Heart left ventricle (tissue), 16 donors: ENCODE measurements around the gene MORN5. TPM values are rescaled to one million over a fixed set of nuclear protein-coding genes. Genes with fewer than 3 reads are reported as not detected.

Experiments used
- ATAC-seq, 4 donors: fragments of 200-7000 bp; cut with Tn5 transposase; one replicate each; pipeline ENCODE4 v1.9.1; 2020 to 2022; ENCODE audit warnings: moderate library complexity in 4 of 4, mild to moderate bottlenecking in 3 of 4, moderate number of reproducible peaks in 1 of 4
- DNase-seq, 5 donors: peaks; one replicate each; pipeline ENCODE4 v3.0.0-alpha.2; 2020
- H3K27ac ChIP-seq, 12 donors: fragments of 200-600 bp; sonication (generic) in 4 of 12; one replicate each; pipeline versions ENCODE4 v1.5.0 to v1.8.0; 2016 to 2022; ENCODE audit warnings: mild to moderate bottlenecking in 2 of 12
- H3K27me3 ChIP-seq, 9 donors: fragments of 200-600 bp; sonication (generic) in 2 of 9; one replicate each; pipeline versions ENCODE4 v1.5.1 to v1.8.0; 2016 to 2022; ENCODE audit warnings: mild to moderate bottlenecking in 3 of 9
- H3K36me3 ChIP-seq, 9 donors: fragments of 200-600 bp; sonication (generic) in 2 of 9; one replicate each; pipeline versions ENCODE4 v1.5.0 to v1.8.0; 2018 to 2022; ENCODE audit warnings: mild to moderate bottlenecking in 2 of 9
- H3K4me1 ChIP-seq, 12 donors: fragments of 200-600 bp; sonication (generic) in 4 of 12; one replicate each; pipeline versions ENCODE4 v1.5.0 to v1.8.0; 2016 to 2022; ENCODE audit warnings: mild to moderate bottlenecking in 3 of 12
- H3K4me3 ChIP-seq, 12 donors: fragments of 200-600 bp; sonication (generic) in 4 of 12; one replicate each; pipeline versions ENCODE4 v1.5.0 to v1.8.0; 2017 to 2022; ENCODE audit warnings: mild to moderate bottlenecking in 9 of 12, moderate library complexity in 4 of 12
- H3K9me3 ChIP-seq, 12 donors: fragments of 200-600 bp; sonication (generic) in 4 of 12; one replicate each; pipeline versions ENCODE4 v1.5.0 to v1.8.0; 2016 to 2022; ENCODE audit warnings: mild to moderate bottlenecking in 1 of 12
- POLR2A ChIP-seq, 2 donors: fragments of 450-650 bp; IDR thresholded peaks; one replicate each; pipeline ENCODE4 v1.6.1; 2017; ENCODE audit warnings: antibody characterized with exemption in 2 of 2, mild to moderate bottlenecking in 2 of 2, moderate library complexity in 2 of 2
- WGBS, 4 donors: extraction: QIAGEN DNeasy Blood & Tissue Kit in 2 of 4; methylation state at CpG; one replicate each; pipeline versions ENCODE4 v1.1.5 to v1.1.7; 2013 to 2018; 5-methylcytosine and 5-hydroxymethylcytosine counted together
- intact Hi-C, 10 donors: fragments of 100-400 bp; cut with DNase I; formaldehyde crosslinking; loops; one replicate each; pipeline versions ENCODE4 v1.11.1 to v1.14.2; 2022
- polyA plus RNA-seq, 2 donors: library from polyadenylated mRNA; stranded (reverse); fragments of 200-250 nt; gene quantifications; one replicate each; pipeline ENCODE4 v1.2.3, GENCODE V29; 2013
- total RNA-seq, 9 donors: library from RNA; depleted of rRNA in 2 of 9; stranded (reverse); fragments of >200 nt in 2 of 9; fragmentation: NEBNext Ultra II Directional in 3 of 9; extraction: Animal tissue kit (Norgen Biotek cat#: 25700) in 3 of 9; gene quantifications; one replicate each; pipeline versions ENCODE4 v1.1.0 to v1.2.4, GENCODE V29; 2016 to 2023
- TF ChIP-seq, protein P1 (sequence below), 12 donors: fragments of 200-600 bp; sonication (generic) in 4 of 12; IDR thresholded peaks; one replicate each; pipeline versions ENCODE4 v1.5.0 to v1.8.0; 2018 to 2022; ENCODE audit warnings: antibody characterized with exemption in 12 of 12, mild to moderate bottlenecking in 5 of 12
- donor health status: ischemic (EF 13 %, LVEDD 7.1; RV severe dilation, severe dysfunction).
- donor health status: healthy with polysubstance abuse.
- donor health status: DM: no; HTN: yes; CAD: no.
- donor health status: DM: no; HTN: no; CAD: no.
- donor health status: ischemic (EF 25% LVEDD 6.9; RV normal size, moderate dysfunction).
- donor health status: ischemic (EF 25% LVEDD 5.7; RV mildly dilated, moderate dysfunction).
- donor health status: healthy.
- donor health status: DM: yes; HTN: yes; CAD: no.
- donor health status: ischemic (EF 35%, LVEDD 5.7; RV mildly dilated, moderate dysfunction).
- donor health status: nonischemic (EF 11% LVEDD 7.7; RV severe dilation, severe dysfunction).
- donor health status: DM: yes; HTN: yes; CAD: no.
- donor health status: PGD.
- donor health status: ischemic (EF 29% LVEDD 5.4; RV normal size, mild dysfunction).
- donor health status: nonischemic (EF 23%, LVEDD 6.1; RV moderate dilation, normal function).

Gene MORN5
- total and polyA plus RNA-seq, 11 donors = not detected

- H3K27me3 ChIP-seq = no peaks in the 10 kb centered on the region
- H3K9me3 ChIP-seq = no peaks in the 10 kb centered on the region
- WGBS, 4 donors = 79 to 94% (median 90%) methylated on average over 4 to 5 of the region's 5 CpGs
- H3K4me3 ChIP-seq = no peak overlapping the region
- TF ChIP-seq, protein P1, sequence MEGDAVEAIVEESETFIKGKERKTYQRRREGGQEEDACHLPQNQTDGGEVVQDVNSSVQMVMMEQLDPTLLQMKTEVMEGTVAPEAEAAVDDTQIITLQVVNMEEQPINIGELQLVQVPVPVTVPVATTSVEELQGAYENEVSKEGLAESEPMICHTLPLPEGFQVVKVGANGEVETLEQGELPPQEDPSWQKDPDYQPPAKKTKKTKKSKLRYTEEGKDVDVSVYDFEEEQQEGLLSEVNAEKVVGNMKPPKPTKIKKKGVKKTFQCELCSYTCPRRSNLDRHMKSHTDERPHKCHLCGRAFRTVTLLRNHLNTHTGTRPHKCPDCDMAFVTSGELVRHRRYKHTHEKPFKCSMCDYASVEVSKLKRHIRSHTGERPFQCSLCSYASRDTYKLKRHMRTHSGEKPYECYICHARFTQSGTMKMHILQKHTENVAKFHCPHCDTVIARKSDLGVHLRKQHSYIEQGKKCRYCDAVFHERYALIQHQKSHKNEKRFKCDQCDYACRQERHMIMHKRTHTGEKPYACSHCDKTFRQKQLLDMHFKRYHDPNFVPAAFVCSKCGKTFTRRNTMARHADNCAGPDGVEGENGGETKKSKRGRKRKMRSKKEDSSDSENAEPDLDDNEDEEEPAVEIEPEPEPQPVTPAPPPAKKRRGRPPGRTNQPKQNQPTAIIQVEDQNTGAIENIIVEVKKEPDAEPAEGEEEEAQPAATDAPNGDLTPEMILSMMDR (IDR thresholded peaks at IDR 0.05) = no peak
- no peak for TF ChIP-seq POLR2A (IDR thresholded peaks at IDR 0.05)
- H3K27ac ChIP-seq = no peak overlapping the region
- H3K36me3 ChIP-seq = no peaks in the 10 kb centered on the region
- intact Hi-C loops = loop anchor here in 8 of 10 donors (10.0 kb wide), 5 partner anchors 105 to 695 kb away; partner anchors contain the start of genes LHX6 (in 1 of the 8), MRRF (in 1 of the 8), OR1K1 (in 1 of the 8) and RBM18 (in 1 of the 8)
- DNase-seq (no peak), ATAC-seq (no peak)
- no peaks in the 10 kb centered on the region for H3K4me1 ChIP-seq
Observed at GRCh38 chr9:122119721-122120120, 40.0 kb upstream of the MORN5 start.

- no peak overlapping the region for H3K27ac ChIP-seq
- TF ChIP-seq, protein P1 (IDR thresholded peaks at IDR 0.05) = no peak
- no peak for TF ChIP-seq POLR2A (IDR thresholded peaks at IDR 0.05)
- no peak for DNase-seq
- no peak overlapping the region for H3K4me3 ChIP-seq
- peaks cover 0 to 6% (median 4%) of the 10 kb centered on the region in 12 donors for H3K4me1 ChIP-seq
- ATAC-seq = no peak
- H3K36me3 ChIP-seq = no peaks in the 10 kb centered on the region
- 80 to 99% (median 82%) methylated on average over 8 to 10 of the region's 10 CpGs for WGBS, 4 donors
- intact Hi-C loops = loop anchor here in 8 of 10 donors (10.0 kb wide), 5 partner anchors 104 to 694 kb away; partner anchors contain the start of genes LHX6 (in 1 of the 8), MRRF (in 1 of the 8), OR1K1 (in 1 of the 8) and RBM18 (in 1 of the 8)
- no peaks in the 10 kb centered on the region for H3K9me3 ChIP-seq
- H3K27me3 ChIP-seq = peaks cover 0 to 3% (median 0%) of the 10 kb centered on the region in 9 donors
Observed at GRCh38 chr9:122120316-122121071, 39.2 kb upstream of the MORN5 start.

DNA sequence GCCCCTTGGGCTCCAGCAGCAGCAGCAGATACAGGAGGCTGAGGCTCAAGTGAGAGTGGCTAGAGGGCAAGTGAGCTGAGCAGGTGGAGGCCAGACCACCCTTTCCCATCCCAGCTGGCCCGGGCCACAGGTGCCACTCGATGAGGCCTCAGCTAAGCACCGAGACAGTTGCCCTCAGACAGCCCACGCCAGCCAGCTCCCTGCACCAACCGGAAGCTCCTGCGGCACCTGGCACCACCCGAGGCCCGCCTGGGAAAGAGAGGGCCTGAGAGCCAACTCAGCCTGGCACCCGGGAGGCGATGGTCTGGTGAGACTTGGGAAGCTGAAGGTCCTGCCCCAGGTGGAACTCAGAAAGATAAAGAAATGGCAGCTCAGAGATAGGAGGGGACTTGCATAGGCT, 38.3 kb upstream of the MORN5 start:
- H3K27me3 ChIP-seq = peaks cover 0 to 12% (median 0%) of the 10 kb centered on the region in 9 donors
- ATAC-seq (no peak), DNase-seq (no peak)
- intact Hi-C loops = loop anchor here in 8 of 10 donors (10.0 kb wide), 5 partner anchors 103 to 693 kb away; partner anchors contain the start of genes LHX6 (in 1 of the 8), MRRF (in 1 of the 8), OR1K1 (in 1 of the 8) and RBM18 (in 1 of the 8)
- H3K9me3 ChIP-seq = no peaks in the 10 kb centered on the region
- H3K4me1 ChIP-seq = peaks cover 5 to 15% (median 12%) of the 10 kb centered on the region in 12 donors
- no peak for TF ChIP-seq POLR2A (IDR thresholded peaks at IDR 0.05)
- TF ChIP-seq, protein P1 (IDR thresholded peaks at IDR 0.05) = no peak
- no peaks in the 10 kb centered on the region for H3K36me3 ChIP-seq
- H3K4me3 ChIP-seq = no peak overlapping the region
- no peak overlapping the region for H3K27ac ChIP-seq
- WGBS, 4 donors = 91 to 96% (median 93%) methylated on average over 8 to 10 of the region's 10 CpGs

DNA sequence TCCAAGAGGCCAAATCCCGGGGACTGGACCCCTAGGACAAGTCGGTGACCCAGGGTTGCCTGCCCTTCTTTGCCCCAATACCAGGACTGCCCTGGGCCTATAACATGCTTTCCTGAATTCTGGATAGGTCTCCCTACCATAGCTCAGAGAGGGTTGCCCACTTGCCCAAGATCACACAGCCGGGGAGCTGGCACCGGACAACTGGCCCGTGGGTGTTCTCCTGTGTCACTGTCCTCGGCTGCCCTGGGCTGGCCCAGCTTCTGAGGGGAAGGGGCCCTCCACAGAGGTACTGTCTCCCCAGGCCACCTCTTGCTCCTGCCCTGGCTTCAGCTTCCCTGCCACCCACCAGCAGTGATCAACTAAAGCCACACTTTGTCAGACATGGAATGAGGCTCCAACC, 37.8 kb upstream of the MORN5 start:
- WGBS, 4 donors = 89 to 98% (median 94%) methylated on average over 2 to 6 of the region's 6 CpGs
- DNase-seq = no peak
- no peaks in the 10 kb centered on the region for H3K9me3 ChIP-seq
- intact Hi-C loops = loop anchor here in 8 of 10 donors (1.0 to 10.0 kb wide), 7 partner anchors 23 to 693 kb away; partner anchors contain the start of genes LHX6 (in 1 of the 8), MRRF (in 1 of the 8), OR1K1 (in 1 of the 8) and RBM18 (in 1 of the 8)
- TF ChIP-seq, protein P1 (IDR thresholded peaks at IDR 0.05) = no peak
- TF ChIP-seq POLR2A (IDR thresholded peaks at IDR 0.05) = no peak
- no peaks in the 10 kb centered on the region for H3K36me3 ChIP-seq
- H3K4me3 ChIP-seq = no peak overlapping the region
- H3K4me1 ChIP-seq = peaks cover 5 to 21% (median 16%) of the 10 kb centered on the region in 12 donors
- H3K27ac ChIP-seq = no peak overlapping the region
- H3K27me3 ChIP-seq = peaks cover 0 to 17% (median 0%) of the 10 kb centered on the region in 9 donors
- no peak for ATAC-seq
